HG03457 (cell line): ENCODE data around the gene PHF21A.

Source experiments
- ATAC-seq: cut with Tn5 transposase; IDR thresholded peaks from one replicate; pipeline ENCODE4 v1.9.1; 2021; ENCODE audit warnings: moderate number of reproducible peaks; ENCODE audit not compliant: unreplicated experiment

Gene PHF21A

DNA sequence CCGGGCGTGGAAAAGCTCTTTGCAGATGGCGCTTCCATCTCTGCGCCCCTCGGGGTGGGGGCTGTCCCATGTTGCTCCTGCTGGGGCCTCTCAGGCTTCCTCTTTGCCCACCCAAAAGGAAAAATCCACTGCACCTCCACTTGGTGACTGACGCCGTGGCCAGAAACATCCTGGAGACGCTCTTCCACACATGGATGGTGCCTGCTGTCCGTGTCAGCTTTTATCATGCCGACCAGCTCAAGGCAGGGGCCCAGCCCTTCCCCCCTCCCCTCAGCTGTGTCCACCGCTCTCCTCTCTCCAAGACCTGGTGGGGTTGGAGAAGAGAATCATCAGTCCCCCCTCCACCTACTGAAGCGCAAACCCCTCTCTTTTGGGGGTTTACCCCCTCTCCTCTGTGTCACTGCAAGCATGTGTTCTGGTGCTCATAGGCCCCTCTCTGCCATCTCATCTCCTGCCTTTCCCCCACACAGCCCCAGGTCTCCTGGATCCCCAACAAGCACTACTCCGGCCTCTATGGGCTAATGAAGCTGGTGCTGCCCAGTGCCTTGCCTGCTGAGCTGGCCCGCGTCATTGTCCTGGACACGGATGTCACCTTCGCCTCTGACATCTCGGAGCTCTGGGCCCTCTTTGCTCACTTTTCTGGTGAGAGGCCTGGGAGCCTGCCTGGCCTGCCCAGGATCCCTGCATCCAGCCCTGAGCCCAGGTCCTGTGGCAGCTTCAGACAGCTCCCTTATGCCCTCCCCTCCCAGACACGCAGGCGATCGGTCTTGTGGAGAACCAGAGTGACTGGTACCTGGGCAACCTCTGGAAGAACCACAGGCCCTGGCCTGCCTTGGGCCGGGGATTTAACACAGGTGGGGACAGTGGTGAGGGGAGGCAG, 197.0 kb downstream of the PHF21A start:
- ATAC-seq = no peak

DNA sequence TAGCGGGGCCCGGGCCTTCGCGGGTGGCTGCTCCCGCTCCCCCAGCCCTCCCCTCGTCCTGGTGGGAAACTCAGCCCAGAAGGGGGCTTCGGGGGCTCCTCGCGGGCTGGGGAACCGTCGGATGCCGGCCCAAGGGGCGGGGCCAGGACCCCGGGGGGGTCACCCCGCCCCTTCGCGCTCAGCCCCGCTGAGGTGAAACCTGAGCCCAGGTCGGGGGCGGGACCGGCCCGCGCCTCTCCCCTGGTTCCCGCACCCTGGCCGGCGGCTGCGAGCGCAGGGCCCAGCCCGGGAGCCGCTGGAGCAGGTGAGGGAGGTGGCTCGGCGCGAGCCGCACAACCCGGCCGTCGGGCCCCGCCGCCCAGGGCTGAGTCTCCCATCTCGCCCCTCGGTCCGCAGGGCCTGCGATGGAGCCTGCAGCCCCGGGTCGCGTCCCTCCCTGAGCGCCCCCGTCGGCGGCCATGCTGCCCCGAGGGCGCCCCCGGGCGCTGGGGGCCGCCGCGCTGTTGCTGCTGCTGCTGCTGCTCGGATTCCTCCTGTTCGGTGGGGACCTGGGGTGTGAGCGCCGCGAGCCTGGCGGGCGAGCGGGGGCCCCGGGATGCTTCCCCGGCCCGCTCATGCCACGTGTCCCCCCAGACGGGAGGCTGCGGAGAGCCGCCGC, 198.7 kb downstream of the PHF21A start, which contains the start of gene LARGE2:
Gene LARGE2, plus strand, starts transcription at position 232 of the 658 bp plus-strand sequence. Its CDS starts 227 bp downstream, at position 459.
- no peak for ATAC-seq

DNA sequence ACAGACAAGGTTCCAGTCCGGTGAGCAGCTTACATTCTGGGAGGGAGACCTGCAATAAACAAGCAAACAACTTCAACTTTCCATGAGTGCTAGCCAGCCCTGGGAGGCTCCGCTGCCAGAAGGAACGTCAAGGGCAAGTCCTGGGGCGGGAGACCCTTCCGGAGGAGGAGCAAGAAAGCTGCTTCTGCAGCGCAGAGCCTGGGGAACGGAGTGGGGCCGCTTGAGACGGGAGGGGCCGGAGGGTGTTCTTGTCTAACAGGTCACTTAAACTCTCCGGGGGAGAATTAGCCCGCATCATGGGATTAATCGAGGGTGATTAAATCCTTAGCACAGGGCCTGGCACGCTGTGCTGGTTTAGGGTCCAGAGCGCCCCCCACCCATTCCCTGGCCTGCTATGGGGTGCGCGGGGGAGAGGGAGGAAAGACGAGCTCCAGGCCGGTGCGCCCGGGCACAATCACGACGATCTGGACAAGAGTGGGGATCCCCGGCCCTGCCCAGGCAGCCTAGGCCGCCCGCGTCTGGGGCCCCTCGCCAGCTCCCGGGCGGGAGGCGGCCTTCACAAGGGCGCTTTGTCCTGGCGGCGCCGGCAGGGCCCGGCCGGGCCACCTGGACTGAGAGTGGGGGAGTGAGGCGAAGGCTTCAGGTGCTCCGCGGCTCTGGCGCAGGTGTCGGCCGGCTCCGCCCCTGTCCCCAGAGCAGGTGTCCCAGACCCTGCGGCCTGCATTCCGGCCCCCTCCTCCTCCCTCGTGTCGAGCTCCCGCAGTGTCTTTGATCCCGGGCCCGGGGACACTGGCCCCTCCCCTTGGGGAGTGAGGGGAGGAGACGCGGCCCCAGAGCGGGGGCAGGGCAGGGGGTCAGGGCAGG, 199.5 kb downstream of the PHF21A start:
- no peak for ATAC-seq

DNA sequence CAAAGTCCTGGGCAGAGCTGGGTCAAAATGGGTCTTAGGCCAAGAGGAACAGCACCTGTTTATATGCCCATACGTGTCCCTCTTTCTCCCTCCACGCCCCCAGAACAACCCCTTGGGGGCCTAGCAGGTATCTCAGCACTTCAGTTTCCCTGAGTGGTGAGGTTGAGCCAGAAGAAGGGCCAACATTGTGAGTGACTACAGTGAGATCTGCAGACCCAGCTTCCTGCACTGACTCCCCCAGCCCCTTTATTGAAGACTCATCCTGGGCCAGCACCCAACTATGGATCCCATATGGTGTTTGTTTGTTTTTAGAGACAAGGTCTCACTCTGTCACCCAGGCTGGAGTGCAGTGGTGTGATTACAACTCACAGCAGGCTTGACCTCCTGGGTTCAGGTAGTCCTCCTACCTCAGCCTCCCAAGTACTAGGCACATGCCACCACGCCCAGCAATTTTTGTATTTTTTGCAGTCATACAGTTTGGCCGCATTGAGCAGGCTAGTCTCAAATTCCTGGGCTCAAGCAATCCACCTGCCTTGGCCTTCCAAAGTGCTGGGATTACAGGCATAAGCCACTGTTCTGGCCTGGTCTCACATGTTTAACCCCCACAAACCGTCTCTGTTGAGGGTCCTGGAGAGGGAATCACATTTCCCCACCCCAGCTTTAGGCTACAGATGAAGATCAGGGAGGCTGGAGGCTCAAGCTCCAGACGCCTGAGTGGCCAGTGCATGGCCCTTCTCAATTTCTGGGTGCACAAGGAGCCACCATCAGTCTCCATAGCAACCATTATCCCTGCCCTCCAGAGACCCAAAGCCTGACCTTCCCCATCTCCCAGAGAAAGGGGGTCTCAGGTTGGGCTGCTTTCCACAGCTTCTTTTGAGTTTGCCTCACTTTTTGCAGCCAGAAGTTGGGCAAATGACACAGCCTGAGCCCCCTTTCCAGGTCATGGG, 200.4 kb downstream of the PHF21A start:
- ATAC-seq = no peak

DNA sequence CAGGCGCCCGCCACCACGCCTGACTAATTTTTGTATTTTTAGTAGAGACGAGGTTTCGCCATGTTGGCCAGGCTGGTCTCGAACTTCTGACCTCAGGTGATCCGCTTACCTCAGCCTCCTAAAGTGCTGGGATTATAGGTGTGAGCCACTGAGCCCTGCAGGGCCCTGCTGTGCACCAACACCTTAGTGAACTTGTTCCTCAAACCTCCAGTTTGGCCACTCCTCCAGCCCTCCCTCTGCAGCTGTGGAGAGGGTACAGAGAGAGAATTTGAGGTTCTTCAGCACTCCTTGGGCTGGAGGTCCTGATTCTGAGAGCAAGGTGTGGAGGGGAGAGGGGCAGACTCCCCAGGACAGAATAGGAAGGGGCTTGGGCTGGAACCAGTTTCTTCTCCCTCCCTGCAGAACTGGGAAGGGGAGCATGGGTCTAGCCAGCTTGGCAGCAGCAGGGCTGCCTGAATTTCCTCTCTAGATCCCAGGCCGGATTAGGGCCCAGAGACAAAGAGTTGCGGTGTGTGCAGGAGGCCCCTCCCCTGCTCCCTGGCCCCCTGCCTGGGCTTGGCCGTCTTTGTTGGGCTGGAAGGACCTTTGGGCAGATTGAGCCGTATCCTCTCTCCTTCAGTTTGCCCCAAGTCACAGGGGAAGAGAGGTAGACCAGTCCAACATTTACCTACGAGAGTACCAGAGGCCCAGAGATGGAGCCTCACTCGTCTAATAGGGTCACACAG, 201.3 kb downstream of the PHF21A start:
- no peak for ATAC-seq

DNA sequence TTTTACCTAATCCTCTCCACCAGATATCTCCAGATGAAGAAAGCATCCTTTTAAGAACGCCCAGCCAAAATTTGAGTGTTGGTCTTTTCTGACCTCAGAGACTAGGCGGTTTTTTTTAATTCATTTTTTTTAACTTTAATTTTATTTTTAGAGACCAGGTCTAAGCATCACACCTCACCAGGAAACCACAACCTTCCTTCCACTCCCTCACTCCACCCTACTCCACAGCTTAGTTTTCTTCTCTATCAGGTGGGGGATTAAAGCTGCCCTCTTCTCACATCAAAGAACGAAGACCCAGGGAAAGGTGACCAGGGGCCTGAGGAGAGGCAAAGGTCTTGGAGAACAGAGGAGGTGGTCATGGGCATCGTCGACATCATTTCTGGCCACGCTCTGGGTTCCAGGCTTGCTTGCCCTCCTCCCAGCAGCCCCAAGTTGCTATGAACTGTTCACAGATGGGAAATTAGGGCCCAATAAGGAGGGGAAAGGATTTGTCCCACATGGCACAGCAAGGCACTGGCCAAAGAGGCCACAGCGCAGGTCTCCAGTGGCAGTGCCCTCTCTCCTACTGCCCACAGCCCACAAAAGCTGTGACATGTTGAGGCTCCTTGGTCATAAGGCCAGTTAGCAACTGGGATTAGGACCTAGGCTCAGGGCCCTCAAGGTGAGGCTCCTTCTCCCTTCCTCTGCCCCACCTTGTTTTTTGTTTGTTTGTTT, 202.1 kb downstream of the PHF21A start:
- ATAC-seq = no peak

DNA sequence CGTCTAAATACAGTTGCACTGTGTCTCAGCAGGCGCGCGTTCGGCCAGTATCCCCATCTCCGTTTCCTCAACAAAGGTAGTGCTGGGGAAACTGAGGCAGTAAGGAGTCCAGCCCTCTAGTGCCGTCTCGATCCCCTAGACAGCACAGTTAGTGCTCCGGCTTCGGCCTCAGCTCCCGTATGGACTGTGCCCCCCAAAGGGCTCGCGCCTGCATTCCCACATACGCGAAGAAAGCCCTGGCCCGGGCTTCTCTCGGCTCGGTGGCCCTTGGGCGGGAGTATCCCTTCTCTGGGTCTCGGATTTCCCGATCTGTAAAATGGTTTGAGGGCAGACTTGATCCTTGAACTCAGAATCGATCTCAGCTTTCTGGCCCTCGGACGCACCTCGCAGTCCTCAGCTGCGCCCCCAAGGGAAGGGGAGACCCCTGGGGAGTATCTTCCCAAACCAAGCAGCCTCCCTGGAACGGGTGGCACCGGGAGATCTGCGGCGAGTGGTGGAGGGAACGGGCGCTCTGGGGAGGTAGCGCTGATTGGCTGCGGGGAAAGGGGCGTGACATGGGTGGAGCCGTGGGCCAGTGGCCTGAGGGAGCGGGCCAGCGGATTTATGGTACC, 202.8 kb downstream of the PHF21A start:
- peak; percentile 35 for ATAC-seq

DNA sequence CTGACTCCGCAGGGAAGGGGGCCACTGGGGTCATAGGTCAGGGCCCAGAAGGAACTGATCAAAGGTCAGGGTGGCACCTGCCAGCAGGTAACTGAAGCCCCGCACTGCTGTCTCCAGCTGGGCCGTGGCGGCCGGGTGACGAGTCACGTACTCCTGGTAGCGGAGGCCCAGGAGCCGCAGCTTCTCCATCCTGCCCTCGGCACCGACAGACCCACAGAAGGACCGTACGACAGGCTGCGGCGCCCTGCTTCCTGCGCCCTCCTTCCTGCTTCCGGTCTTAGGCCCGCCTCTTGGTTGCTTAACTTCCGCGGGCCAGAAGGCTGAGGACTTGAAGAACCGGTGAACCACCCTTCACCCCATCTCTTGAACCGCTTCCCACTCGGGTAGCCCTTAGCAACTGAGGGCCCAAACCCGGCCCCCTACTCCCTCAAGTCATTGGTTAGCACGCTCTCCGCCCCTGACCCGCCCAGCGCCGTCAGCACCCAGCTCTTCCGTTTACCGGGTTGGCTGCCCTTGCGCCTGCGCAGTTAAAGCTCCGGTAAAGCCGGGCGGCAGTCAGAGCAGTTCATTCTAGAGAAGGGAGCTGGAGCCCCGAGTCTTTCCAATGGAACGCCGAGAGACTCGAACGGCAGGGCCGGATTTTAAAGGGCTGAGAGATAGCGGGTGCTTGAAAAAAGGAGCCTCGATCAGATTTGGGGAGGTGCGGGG, 203.5 kb downstream of the PHF21A start, which contains the start of gene PEX16:
Gene PEX16, minus strand, starts transcription at position 255 of the 708 bp plus-strand sequence. Its CDS starts 66 bp downstream, at position 189.
- ATAC-seq = peak; percentile 71

DNA sequence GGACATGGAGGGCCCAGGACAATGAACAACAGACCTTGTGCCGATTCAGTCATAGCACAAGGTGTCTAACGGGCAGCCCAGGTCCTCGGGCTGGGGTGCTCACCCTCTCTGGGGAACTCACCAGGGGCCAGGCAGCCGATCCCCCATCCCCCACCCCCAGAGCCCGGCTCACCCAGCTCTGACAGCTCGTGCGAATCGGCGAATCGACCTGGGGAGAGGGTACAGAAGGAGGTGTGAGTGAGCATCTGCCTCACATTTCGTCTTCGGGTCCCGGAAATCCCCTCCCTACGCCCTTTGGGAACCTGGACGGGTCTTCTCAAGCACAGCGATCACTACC, 204.0 kb downstream of the PHF21A start:
- peak; percentile 6 for ATAC-seq

DNA sequence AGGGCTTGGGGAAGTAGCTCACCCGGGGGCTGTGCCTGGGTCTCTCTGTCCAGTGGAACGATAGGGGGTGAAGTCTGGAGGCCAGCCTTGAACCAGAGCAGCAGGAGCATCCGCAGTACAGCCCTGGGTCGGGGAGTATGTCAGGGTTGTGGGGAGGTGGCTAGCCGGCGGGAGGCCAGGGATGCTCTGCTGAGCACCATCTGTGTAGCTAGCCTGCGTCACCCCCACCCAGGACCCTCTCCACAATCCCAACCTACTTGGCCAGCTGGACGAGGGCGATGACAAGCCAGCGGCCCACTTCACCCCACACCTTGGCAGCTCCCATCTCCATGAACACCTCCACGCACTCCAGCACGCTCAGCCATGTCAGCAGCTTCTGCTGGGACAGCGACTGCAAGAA, 205.8 kb downstream of the PHF21A start:
- no peak for ATAC-seq

DNA sequence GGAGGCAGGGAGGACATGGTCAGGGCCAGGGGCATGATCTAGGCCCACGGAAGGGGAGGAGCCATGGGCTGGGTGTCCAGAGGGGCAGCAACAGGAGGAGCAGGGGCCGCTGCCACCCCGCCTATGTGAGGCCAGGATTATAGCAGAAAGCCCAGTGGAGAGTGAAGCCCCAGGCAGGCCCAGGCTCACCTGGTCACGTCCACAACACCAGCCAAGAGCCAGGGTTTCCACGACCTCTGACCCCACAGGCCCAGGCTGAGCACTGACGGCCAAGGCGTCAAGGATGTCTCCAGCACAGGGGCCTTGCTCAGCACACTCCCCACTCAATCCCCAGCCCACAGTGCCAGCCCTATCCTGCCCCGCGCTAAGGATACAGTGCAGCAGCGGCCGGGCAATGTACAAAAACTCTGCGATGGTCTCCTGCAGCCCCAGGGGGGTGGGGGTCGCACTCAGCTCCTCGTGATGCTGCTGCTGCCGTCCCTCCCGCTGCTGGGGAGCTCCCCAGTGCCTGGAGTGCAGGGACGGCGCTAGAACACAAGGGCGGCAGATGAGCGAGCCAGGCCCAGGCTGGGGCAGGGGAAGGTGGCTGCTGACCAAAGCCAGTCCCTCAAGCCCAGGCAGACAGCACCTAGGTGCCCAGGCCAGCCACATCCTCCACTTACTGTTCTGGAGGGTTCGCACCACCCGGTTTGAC, 207.2 kb downstream of the PHF21A start:
- ATAC-seq = no peak

DNA sequence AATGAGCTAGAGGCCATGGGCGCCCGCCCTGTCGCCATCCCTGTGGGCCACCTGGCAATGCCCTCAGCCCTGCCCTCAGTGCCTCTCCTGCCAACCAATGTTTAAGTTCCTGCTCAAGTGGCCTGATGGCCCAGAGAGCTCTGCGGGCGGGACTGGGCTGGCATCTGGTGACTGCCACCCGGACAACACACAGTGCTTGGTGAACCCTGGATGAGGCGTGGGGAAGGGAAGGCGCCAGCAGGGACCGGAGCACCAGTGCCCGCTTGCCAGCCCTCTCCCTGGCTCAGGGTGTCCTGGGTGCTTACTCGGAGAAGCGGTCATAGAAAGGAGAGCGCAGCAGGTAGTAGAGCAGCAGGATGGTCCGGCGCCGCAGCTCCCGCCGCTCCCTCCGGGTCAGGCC, 207.7 kb downstream of the PHF21A start:
- ATAC-seq = no peak

DNA sequence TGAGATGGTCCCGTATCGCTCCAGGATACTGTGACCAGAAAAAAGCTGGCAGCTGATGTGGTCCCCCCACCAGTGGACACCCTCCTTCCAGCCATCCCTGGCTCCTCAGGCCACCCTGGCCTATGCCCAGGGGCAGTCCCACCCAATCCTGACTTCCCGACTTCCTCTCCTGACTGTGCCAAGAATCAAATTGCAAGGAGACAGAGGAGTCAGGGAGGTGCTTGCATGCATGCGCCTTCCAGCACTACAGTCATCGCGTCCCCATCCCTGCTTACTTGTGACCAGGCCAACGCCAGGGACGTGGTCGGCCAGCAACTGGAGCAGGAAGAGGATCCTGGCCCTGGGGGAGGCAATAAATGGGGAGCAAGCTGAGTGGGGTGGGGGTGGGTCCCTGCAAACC, 210.6 kb downstream of the PHF21A start:
- ATAC-seq = no peak

DNA sequence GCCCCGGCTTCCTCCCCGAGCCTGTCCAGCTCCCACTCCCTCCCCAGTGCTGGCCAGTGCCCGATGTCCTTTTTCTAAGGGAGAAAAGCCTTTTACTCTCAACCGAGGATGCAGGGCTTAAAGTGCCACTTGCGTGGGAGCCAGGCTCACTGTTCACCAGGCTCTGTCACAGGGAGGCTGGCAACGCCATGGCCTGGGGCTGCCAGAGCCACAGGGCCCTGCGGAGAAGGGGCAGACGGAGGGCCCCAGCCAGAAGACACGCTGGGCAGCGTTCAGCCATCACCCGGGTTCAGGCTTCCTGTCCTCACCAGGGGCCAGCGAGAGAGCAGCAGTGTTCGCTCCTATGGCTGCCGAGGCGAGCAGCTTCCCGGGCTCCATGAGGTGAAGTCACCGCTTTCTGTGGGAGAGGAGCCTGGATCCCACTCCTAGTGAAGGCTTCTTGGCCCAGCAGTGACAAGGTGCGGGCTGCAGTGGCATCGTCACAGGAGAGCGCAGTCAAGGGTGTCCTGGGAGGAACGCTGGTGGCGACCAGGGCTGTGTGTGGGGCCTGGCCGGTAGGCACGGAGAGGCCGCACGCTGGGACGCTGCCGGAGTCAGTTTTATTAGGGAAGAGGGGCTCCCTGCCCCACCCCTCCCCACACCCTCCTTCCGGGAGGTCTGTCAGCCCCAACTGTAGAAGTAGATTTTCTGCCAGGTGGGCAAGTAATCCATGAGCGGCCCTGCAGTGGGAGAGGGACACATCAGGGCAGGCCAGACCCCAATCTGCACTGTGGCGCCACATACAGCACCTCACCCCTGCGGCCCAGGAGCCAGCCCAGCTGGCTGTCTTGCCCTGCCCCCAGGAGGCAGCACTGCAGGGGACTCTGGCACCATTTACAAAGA, 211.4 kb downstream of the PHF21A start:
- no peak for ATAC-seq

DNA sequence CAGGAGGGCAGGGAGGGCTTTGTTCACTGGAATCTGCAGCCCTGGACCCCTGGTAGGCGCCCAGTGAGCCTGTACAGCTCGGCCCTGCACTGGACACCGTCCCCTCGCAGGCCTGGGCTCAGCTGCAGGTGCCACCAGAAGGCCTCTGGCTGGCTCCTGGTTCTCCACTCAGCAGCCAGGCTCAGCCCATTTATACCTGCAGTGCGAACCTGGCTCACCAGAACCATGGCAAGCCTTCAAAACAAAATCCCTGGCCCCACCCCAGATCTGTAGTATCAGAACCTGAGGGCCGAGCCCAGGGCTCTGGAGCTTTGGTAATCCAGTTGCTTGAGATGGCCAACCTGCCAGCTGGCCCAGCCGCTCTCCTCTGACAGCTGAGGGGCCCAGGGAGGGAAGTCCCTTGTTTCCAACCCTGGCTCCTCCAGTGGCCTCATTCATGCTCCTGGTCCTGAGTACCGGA, 213.3 kb downstream of the PHF21A start:
- ATAC-seq = no peak

DNA sequence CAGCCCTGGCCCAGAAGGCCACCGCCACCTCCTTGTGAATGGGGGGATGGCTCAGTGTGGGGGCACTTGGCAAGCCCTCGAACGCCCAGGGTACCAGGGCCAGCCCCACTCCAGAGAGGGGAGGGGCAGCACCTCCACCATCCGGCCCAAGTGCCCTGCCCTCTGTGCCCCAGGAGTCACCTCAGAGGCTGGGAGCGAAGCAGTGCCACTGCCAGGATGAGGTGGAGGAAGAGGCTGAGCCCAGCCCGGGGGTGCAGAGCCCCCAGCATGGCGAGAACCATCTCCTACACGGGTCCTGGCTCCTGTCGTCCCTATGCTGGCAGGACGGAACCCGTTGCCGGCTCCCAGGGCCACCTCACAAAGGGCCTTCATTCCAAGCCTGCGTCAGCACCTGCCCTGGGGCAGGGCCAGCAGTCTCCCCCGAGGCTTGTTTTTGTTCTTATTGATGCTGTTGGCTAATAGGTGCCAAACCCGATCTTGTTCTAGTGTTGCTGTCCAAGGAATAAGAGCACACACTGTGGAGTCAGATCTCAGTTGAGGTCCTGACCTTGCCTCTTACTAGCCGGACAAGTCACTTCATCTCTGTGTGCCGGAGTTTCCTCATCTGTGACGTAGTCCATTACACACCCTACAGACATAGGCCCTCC, 214.2 kb downstream of the PHF21A start, which contains the start of gene FREY1:
Gene FREY1, minus strand, starts transcription at position 307 of the 647 bp plus-strand sequence. Its CDS starts 26 bp downstream, at position 281.
- ATAC-seq = no peak
